ENCODE measurements around the gene COPS3.

- TF ChIP-seq POLR2AphosphoS5 (IDR thresholded peaks at IDR 0.05; ENCODE audit: low read depth, low read length) (no peak), SIN3A (IDR thresholded peaks at IDR 0.05; ENCODE audit: borderline replicate concordance, insufficient read depth, low read depth, low read length) (no peak), TCF7L2 (IDR thresholded peaks at IDR 0.05; ENCODE audit: low read depth, low read length) (no peak)
- TF ChIP-seq, protein P1, sequence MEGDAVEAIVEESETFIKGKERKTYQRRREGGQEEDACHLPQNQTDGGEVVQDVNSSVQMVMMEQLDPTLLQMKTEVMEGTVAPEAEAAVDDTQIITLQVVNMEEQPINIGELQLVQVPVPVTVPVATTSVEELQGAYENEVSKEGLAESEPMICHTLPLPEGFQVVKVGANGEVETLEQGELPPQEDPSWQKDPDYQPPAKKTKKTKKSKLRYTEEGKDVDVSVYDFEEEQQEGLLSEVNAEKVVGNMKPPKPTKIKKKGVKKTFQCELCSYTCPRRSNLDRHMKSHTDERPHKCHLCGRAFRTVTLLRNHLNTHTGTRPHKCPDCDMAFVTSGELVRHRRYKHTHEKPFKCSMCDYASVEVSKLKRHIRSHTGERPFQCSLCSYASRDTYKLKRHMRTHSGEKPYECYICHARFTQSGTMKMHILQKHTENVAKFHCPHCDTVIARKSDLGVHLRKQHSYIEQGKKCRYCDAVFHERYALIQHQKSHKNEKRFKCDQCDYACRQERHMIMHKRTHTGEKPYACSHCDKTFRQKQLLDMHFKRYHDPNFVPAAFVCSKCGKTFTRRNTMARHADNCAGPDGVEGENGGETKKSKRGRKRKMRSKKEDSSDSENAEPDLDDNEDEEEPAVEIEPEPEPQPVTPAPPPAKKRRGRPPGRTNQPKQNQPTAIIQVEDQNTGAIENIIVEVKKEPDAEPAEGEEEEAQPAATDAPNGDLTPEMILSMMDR (IDR thresholded peaks at IDR 0.05), result no peak
- TF ChIP-seq, protein P2, sequence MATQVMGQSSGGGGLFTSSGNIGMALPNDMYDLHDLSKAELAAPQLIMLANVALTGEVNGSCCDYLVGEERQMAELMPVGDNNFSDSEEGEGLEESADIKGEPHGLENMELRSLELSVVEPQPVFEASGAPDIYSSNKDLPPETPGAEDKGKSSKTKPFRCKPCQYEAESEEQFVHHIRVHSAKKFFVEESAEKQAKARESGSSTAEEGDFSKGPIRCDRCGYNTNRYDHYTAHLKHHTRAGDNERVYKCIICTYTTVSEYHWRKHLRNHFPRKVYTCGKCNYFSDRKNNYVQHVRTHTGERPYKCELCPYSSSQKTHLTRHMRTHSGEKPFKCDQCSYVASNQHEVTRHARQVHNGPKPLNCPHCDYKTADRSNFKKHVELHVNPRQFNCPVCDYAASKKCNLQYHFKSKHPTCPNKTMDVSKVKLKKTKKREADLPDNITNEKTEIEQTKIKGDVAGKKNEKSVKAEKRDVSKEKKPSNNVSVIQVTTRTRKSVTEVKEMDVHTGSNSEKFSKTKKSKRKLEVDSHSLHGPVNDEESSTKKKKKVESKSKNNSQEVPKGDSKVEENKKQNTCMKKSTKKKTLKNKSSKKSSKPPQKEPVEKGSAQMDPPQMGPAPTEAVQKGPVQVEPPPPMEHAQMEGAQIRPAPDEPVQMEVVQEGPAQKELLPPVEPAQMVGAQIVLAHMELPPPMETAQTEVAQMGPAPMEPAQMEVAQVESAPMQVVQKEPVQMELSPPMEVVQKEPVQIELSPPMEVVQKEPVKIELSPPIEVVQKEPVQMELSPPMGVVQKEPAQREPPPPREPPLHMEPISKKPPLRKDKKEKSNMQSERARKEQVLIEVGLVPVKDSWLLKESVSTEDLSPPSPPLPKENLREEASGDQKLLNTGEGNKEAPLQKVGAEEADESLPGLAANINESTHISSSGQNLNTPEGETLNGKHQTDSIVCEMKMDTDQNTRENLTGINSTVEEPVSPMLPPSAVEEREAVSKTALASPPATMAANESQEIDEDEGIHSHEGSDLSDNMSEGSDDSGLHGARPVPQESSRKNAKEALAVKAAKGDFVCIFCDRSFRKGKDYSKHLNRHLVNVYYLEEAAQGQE (IDR thresholded peaks at IDR 0.05; ENCODE audit: insufficient read depth in 1 of 2, low read depth in 2 of 2, low read length in 1 of 2), result no peak
Measured at GRCh38 chr17:17295141-17295540, 14.1 kb upstream of the COPS3 start.

All from Panc1 (cell line).